GM06990 (cell line): Measurements from ENCODE around the gene NOL9.

Experiments used
- DNase-seq: peaks from one replicate; pipeline ENCODE4 v3.0.0-alpha.2; 2011; ENCODE audit not compliant: insufficient read length; ENCODE audit errors: extremely low read depth
- H3K27me3 ChIP-seq: replicated peaks from 2 replicates; pipeline ENCODE4 v1.6.0; 2011; ENCODE audit warnings: low read length; ENCODE audit not compliant: control insufficient read depth, insufficient read depth
- H3K36me3 ChIP-seq: 2 replicates; pipeline ENCODE4 v1.5.1; 2011; ENCODE audit warnings: low read length; ENCODE audit not compliant: control insufficient read depth, insufficient read depth
- H3K4me3 ChIP-seq: replicated peaks from 2 replicates; pipeline ENCODE4 v1.5.1; 2011; ENCODE audit warnings: low read depth, mild to moderate bottlenecking, control low read depth, low read length
- CTCF ChIP-seq: IDR thresholded peaks from 2 replicates; pipeline ENCODE4 v1.5.1; 2011; ENCODE audit warnings: low read length, control low read depth, mild to moderate bottlenecking, inconsistent platforms; ENCODE audit not compliant: insufficient read depth, poor library complexity, severe bottlenecking

NOL9 gene

GRCh38 chr1:6590046-6590445 is 35.7 kb upstream of the NOL9 start:
- H3K4me3 ChIP-seq, result no peak overlapping the region
- peaks cover 38% of the 10 kb centered on the region for H3K36me3 ChIP-seq
- H3K27me3 ChIP-seq, result no peaks in the 10 kb centered on the region
- no peak for DNase-seq
- no peak for TF ChIP-seq CTCF

DNA sequence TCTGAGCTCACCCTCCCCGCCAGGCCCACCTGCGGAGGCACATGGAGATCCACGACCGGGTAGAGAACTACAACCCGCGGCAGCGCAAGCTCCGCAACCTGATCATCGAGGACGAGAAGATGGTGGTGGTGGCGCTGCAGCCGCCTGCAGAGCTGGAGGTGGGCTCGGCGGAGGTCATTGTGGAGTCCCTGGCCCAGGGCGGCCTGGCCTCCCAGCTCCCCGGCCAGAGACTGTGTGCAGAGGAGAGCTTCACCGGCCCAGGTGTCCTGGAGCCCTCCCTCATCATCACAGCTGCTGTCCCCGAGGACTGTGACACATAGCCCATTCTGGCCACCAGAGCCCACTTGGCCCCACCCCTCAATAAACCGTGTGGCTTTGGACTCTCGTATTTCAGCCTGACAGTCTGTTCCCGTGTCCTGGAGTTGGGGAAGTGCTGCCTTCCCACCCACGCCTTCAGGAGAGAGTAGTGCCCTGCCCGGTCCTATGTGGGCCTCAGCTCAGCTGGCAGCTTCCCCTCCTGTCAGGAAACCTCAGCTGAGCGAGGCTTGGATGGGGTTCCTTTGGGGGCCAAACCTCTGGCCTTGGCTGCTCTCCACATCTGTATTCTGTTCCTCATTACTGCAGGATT is 34.7 kb upstream of the NOL9 start:
- peaks cover 35% of the 10 kb centered on the region for H3K36me3 ChIP-seq

DNA sequence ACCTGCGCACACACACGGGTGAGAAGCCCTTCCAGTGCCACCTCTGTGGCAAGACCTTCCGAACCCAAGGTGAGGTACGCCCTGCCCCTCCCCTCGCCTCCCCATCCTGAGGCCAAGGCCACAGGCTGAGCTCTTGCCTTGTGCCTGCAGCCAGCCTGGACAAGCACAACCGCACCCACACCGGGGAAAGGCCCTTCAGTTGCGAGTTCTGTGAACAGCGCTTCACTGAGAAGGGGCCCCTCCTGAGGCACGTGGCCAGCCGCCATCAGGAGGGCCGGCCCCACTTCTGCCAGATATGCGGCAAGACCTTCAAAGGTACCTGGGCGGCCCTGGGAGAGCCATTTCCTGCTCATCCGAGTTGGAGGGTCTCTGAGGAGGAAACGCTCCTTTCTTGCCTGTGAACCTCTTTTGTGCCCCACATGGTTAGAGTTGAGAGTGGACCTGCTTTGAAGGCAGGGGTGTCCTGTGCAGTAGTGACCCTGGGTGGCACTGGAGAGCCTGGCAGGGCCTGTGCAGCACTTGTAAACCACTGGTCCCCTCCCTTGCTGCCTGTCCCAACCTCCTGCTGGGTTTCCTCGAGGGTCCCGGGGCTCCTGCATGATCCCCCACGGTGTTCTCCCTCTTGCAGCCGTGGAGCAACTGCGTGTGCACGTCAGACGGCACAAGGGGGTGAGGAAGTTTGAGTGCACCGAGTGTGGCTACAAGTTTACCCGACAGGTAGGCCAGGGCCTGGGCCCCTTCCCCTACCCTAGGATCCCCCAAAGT is 34.0 kb upstream of the NOL9 start:
- no peaks in the 10 kb centered on the region for H3K27me3 ChIP-seq
- peaks cover 32% of the 10 kb centered on the region for H3K36me3 ChIP-seq
- no peak overlapping the region for H3K4me3 ChIP-seq
- no peak for TF ChIP-seq CTCF
- DNase-seq, result no peak

More for the DNA sequence above, 34.7 kb upstream of the NOL9 start:
- no peak overlapping the region for H3K4me3 ChIP-seq
- DNase-seq, result no peak
- no peaks in the 10 kb centered on the region for H3K27me3 ChIP-seq
- no peak for TF ChIP-seq CTCF

- DNase-seq, result no peak
- Histone ChIP-seq H3K4me3 (no peak overlapping the region), H3K27me3 (no peaks in the 10 kb centered on the region), H3K36me3 (peaks cover 26% of the 10 kb centered on the region)
- no peak for TF ChIP-seq CTCF
Observed at GRCh38 chr1:6587261-6588005, 33.1 kb upstream of the NOL9 start.

DNA sequence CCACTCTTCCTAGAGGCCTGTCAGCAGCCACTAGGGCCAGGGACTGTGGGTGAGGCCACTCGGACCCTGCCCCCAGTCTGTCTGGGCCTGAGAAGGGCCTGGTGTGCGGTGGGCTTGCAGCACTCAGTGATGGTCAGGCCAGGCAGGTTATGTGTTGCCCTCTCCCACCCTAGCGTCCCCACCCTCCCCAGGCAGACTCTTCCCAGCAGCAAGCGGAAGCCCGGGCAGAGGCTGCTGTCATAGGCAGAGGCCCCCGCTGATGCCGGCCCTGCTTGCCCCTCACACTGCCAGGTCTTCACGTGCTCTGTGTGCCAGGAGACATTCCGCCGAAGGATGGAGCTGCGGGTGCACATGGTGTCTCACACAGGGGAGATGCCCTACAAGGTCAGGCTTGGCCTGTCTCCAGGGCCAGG is 32.1 kb upstream of the NOL9 start:
- no peak overlapping the region for H3K4me3 ChIP-seq
- no peak for DNase-seq
- no peak for TF ChIP-seq CTCF
- H3K27me3 ChIP-seq, result no peaks in the 10 kb centered on the region
- peaks cover 26% of the 10 kb centered on the region for H3K36me3 ChIP-seq
